Activated B cell treated with CpG ODN at 0.5 μM for 24 hours (primary cell): Measurements from ENCODE around the gene FAM171A2. TPM values are rescaled to one million over a fixed set of nuclear protein-coding genes. Genes with fewer than 3 reads are reported as not detected.

Experiments
- ATAC-seq: fragments of 200-7000 bp; cut with Tn5 transposase; one replicate; pipeline ENCODE4 v1.10.0; 2021; ENCODE audit warnings: low read depth, mild to moderate bottlenecking, moderate library complexity
- CTCF ChIA-PET: fragments of 350-600 bp; sonication (Branson Sonifier 250); formaldehyde crosslinking; loops from one replicate; lab custom pipeline; 2021; ENCODE audit warnings: antibody characterized with exemption; lab: Charles Lee
- POLR2A ChIA-PET: fragments of 350-600 bp; sonication (Branson Sonifier 250); formaldehyde crosslinking; loops from one replicate; lab custom pipeline; 2021; ENCODE audit warnings: antibody characterized with exemption; lab: Charles Lee
- DNase-seq: peaks from one replicate; pipeline ENCODE4 v3.0.0; 2022
- H3K27ac Mint-ChIP-seq: one replicate; pipeline ENCODE4 v1.8.0; 2020; ENCODE audit warnings: mixed read lengths
- H3K27me3 Mint-ChIP-seq: one replicate; pipeline ENCODE4 v1.8.0; 2021; ENCODE audit warnings: mixed read lengths
- H3K36me3 Mint-ChIP-seq: one replicate; pipeline ENCODE4 v1.8.0; 2021; ENCODE audit warnings: low read depth, mixed read lengths
- H3K4me1 Mint-ChIP-seq: one replicate; pipeline ENCODE4 v1.8.0; 2021; ENCODE audit warnings: mixed read lengths
- H3K4me3 Mint-ChIP-seq: one replicate; pipeline ENCODE4 v1.8.0; 2020; ENCODE audit warnings: mild to moderate bottlenecking, mixed read lengths
- H3K9me3 Mint-ChIP-seq: one replicate; pipeline ENCODE4 v1.8.0; 2020; ENCODE audit warnings: mixed read lengths
- intact Hi-C: fragments of 100-400 bp; cut with micrococcal nuclease; formaldehyde crosslinking; loops from one replicate; pipeline ENCODE4 v1.15.1; 2024
- total RNA-seq: library from RNA; stranded (reverse); gene quantifications from 2 replicates; pipeline ENCODE4 v1.2.3, GENCODE V29; 2022
- TF ChIP-seq, protein P1 (sequence below): fragments of 200-600 bp; IDR thresholded peaks from one replicate; pipeline ENCODE4 v1.8.0; 2022; ENCODE audit warnings: antibody characterized with exemption, mild to moderate bottlenecking

The FAM171A2 gene
- total RNA-seq, 1 donor from 2014 or later: 0.75 TPM

DNA sequence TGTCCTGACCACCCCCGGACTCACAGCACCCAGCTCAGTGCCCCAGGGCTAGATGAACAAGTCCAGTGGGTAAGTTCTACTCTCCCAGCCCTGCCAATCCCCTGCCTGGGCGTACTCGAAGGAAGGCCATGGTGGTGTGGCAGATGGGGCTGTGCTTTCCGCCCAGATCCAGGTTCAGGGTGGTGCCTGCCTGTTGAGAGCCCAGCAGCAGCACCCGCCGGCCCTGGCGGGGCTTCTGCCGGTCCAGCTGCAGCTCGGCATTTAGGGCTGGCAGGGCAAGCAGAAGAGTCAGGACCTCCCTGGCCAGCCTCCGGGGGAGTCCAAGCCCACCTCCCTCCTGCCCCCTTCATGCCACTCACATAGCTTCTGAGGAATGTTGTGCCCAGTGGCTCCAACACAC, 16.2 kb upstream of the FAM171A2 start:
- no peak overlapping the region for H3K27ac Mint-ChIP-seq
- no peak overlapping the region for H3K4me3 Mint-ChIP-seq
- TF ChIP-seq, protein P1, sequence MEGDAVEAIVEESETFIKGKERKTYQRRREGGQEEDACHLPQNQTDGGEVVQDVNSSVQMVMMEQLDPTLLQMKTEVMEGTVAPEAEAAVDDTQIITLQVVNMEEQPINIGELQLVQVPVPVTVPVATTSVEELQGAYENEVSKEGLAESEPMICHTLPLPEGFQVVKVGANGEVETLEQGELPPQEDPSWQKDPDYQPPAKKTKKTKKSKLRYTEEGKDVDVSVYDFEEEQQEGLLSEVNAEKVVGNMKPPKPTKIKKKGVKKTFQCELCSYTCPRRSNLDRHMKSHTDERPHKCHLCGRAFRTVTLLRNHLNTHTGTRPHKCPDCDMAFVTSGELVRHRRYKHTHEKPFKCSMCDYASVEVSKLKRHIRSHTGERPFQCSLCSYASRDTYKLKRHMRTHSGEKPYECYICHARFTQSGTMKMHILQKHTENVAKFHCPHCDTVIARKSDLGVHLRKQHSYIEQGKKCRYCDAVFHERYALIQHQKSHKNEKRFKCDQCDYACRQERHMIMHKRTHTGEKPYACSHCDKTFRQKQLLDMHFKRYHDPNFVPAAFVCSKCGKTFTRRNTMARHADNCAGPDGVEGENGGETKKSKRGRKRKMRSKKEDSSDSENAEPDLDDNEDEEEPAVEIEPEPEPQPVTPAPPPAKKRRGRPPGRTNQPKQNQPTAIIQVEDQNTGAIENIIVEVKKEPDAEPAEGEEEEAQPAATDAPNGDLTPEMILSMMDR: no peak
- peaks cover 26% of the 10 kb centered on the region for H3K27me3 Mint-ChIP-seq
- ATAC-seq (no peak), DNase-seq (no peak)
- intact Hi-C loops: no loop called here
- CTCF ChIA-PET: interaction anchor here (1.5 kb wide), 1 partner anchor 17 kb away, joined by 3 read pairs; no protein-coding TSS in a partner anchor
- H3K9me3 Mint-ChIP-seq: no peaks in the 10 kb centered on the region
- no peaks in the 10 kb centered on the region for H3K36me3 Mint-ChIP-seq
- peaks cover 3% of the 10 kb centered on the region for H3K4me1 Mint-ChIP-seq
- POLR2A ChIA-PET: no interaction called here

DNA sequence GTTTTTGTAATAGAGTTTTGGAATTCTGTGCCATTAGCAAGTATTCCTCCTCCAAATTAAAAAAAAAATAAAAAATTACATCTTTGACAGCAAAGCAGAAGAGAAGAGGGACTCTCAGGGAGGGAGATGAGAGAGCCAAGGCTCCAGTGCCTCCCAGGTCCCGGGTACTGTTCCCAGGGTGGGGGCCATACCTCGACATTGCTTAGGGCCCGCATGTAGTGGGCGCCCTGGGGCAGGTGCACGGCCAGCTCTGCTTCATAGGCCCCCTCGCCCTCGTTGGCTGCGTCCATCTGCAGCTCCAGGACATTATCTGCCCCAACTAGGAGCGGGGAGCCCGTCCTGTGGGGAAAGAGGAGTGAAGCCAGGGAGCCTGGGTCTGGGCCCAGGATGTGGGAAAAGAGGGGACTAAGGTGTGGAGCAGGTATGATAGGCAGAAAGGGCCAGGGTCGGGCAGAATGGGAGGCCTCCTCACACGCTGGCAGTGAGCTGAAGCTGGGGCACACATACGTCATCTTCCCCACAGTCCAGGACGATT, 14.6 kb upstream of the FAM171A2 start:
- CTCF ChIA-PET: no interaction called here

DNA sequence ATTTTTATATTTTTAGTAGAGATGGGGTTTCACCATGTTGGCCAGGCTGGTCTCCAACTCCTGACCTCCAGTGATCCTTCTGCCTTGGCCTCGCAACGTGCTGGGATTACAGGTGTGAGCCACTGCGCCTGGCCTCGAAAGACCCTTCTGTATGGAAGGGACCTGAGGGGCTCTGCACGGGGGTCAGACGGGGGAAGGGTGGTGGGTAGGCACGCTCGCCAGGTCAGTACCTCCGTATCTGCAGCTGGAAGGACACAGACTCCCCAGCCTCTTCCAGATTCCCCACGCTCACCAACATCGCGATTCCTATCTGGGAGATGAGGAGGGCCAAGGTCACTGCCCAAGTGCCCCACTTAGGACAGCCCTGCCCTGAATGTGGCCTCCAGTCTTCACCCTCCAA, 13.1 kb upstream of the FAM171A2 start:
- Mint-ChIP-seq H3K36me3 (no peaks in the 10 kb centered on the region), H3K4me1 (no peaks in the 10 kb centered on the region), H3K9me3 (no peaks in the 10 kb centered on the region), H3K4me3 (no peak overlapping the region), H3K27me3 (peaks cover 29% of the 10 kb centered on the region), H3K27ac (no peak overlapping the region)
- DNase-seq (no peak), ATAC-seq (no peak)
- intact Hi-C loops: no loop called here
- TF ChIP-seq, protein P1: no peak
- POLR2A ChIA-PET: no interaction called here
- CTCF ChIA-PET: interaction anchor here (1.1 kb wide), 1 partner anchor 14 kb away, joined by 3 read pairs; no protein-coding TSS in a partner anchor

More for the DNA sequence above, 14.6 kb upstream of the FAM171A2 start:
- intact Hi-C loops: no loop called here
- Mint-ChIP-seq H3K27me3 (peaks cover 29% of the 10 kb centered on the region), H3K27ac (no peak overlapping the region), H3K4me3 (no peak overlapping the region), H3K36me3 (no peaks in the 10 kb centered on the region), H3K9me3 (no peaks in the 10 kb centered on the region), H3K4me1 (no peaks in the 10 kb centered on the region)
- TF ChIP-seq, protein P1: no peak
- no peak for DNase-seq
- ATAC-seq: no peak
- POLR2A ChIA-PET: interaction anchor here (0.7 kb wide), 1 partner anchor 70 kb away, joined by 5 read pairs; no protein-coding TSS in a partner anchor

DNA sequence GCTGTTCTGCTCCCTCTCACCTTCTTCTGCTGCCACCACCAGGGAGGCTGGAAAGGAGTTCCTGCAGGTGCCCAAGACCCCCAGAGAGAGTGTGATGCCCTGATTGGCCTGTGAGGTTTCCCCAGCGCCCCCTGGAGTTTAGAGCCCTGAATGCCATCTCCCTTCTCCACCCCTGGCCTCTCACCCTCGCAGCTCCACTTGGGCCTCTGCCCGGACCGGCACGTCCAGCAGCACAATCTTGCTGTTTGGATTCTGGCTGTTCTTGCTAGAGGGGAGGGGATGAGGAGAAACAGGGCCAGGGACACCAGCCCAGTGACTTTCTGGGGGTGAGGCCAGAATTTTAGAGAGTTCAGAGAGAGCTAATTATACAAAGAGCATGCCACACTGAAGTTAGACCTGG, 12.5 kb upstream of the FAM171A2 start:
- no peaks in the 10 kb centered on the region for H3K9me3 Mint-ChIP-seq
- peaks cover 30% of the 10 kb centered on the region for H3K27me3 Mint-ChIP-seq
- H3K4me3 Mint-ChIP-seq: no peak overlapping the region
- ChIA-PET POLR2A (no interaction called here), CTCF (interaction anchor here (1.1 kb wide), 1 partner anchor 15 kb away, joined by 3 read pairs; no protein-coding TSS in a partner anchor)
- ATAC-seq (no peak), DNase-seq (no peak)
- H3K36me3 Mint-ChIP-seq: no peaks in the 10 kb centered on the region
- no peaks in the 10 kb centered on the region for H3K4me1 Mint-ChIP-seq
- TF ChIP-seq, protein P1: no peak
- intact Hi-C loops: no loop called here
- no peak overlapping the region for H3K27ac Mint-ChIP-seq

GRCh38 chr17:44375196-44376017, 11.8 kb upstream of the FAM171A2 start:
- TF ChIP-seq, protein P1: no peak
- Mint-ChIP-seq H3K9me3 (no peaks in the 10 kb centered on the region), H3K27ac (no peak overlapping the region), H3K27me3 (peaks cover 27% of the 10 kb centered on the region), H3K4me1 (no peaks in the 10 kb centered on the region), H3K4me3 (no peak overlapping the region), H3K36me3 (no peaks in the 10 kb centered on the region)
- no peak for DNase-seq
- ChIA-PET CTCF (interaction anchor here (0.8 to 1.1 kb wide), 2 partner anchors 10 to 15 kb away, joined by 3 read pairs; no protein-coding TSS in a partner anchor), POLR2A (no interaction called here)
- no peak for ATAC-seq
- intact Hi-C loops: no loop called here
